SK-MEL-5 (cell line): ENCODE measurements around the gene BAG5. TPM values are rescaled to one million over a fixed set of nuclear protein-coding genes. Genes with fewer than 3 reads are reported as not detected.

Experiments used
- DNase-seq: peaks from one replicate; pipeline ENCODE4 v3.0.0-alpha.2; 2016; ENCODE audit warnings: low read depth, low spot score
- in situ Hi-C: cut with HindIII; loops from 2 replicates; pipeline ENCODE4 v1.10.0; 2016; ENCODE audit warnings: low sequenced_read_pairs, high pct_unique_total_duplicates, low pct_unique_long_range_greater_than_20kb
- small RNA-seq, 2 experiments: library from RNA; depleted of rRNA; stranded (forward); fragments of <200 nt; gene quantifications; one replicate each; pipeline ENCODE3, GENCODE V24; 2014
- total RNA-seq: library from RNA; depleted of rRNA; stranded (reverse); fragments of >200 nt; shearing (Covaris generic); gene quantifications from 2 replicates; pipeline ENCODE4 v1.2.3, GENCODE V29; 2014; rRNA removed

BAG5 gene
- total RNA-seq, 1 experiment from 2014 or later: 26.9 TPM

DNA sequence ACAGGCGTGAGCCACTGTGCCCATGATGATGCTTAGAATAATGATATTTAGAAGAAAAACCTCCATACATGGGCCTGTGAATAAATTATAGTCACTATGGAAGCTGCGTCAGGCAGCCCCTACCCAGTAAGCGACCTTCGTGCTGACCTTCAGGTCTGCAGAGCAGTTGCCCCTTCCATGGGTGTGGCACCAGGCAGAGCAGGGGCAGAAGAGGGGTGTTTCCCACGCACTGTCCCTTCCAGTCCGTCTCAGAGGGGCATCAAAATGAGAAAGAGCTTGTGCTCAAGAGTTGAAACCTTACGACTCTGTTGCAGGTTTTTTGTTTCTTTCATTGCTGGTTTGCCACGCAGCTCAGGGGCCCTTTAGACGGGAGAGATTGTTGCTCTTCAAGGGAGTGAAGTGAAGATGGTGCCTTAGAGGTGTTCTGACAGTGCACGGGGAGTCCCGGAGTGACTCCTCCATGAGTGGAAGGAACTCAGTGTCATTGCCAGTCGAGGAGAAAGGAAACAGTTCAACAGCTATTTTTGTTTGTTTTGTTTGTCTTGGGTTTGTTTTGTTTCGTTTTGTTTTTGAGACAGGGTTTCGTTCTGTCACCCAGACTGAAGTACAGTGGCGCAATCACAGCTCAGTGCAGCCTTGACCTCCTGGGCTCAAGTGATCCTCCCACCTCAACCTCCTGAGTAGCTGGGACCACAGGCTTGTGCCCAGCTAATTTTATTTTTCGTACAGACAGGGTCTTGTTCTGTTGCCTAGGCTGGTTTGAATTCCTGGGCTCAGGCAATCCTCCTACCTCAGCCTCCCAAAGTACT, 53.7 kb downstream of the BAG5 start:
- DNase-seq: no peak
- in situ Hi-C loops: no loop called here

- no peak for DNase-seq
These were observed 54.7 kb downstream of the BAG5 start for GRCh38 chr14:103507751-103508150.

More at GRCh38 chr14:103507751-103508150, 54.7 kb downstream of the BAG5 start:
- in situ Hi-C loops: no loop called here

Small RNA genes lying within 50 kb of the gene (small RNA-seq; reads per million reads assigned to genes)
- gene RNU4-68P (0 to 0.05 reads per million in 2 experiments), gene RNU7-160P (0 reads per million in 2 experiments)

Other genes starting within 250 kb of the BAG5 start
- 149 and 153 TPM in 2 replicates for gene EIF5, start 228.4 kb downstream of the BAG5 start, total RNA-seq
- gene MARK3, start 177.2 kb downstream of the BAG5 start, total RNA-seq: 57.2 and 60.6 TPM in 2 replicates
- 14.1 and 21.2 TPM in 2 replicates for gene CKB, start 39.8 kb downstream of the BAG5 start, total RNA-seq
- 19.0 and 19.9 TPM in 2 replicates for gene TRMT61A, start 33.5 kb downstream of the BAG5 start, total RNA-seq
- 39.4 and 40.4 TPM in 2 replicates for gene COA8, start 303 bp upstream of the BAG5 start, total RNA-seq
- gene KLC1, start 66.6 kb upstream of the BAG5 start, total RNA-seq: 128 and 136 TPM in 2 replicates
- 27.7 and 33.5 TPM in 2 replicates for gene XRCC3, start 152.8 kb upstream of the BAG5 start, total RNA-seq
- gene ZFYVE21, start 153.2 kb upstream of the BAG5 start, total RNA-seq: 22.1 and 33.2 TPM in 2 replicates